H9 (cell line): ENCODE data around the gene DSCAM. TPM values are rescaled to one million over a fixed set of nuclear protein-coding genes. Genes with fewer than 3 reads are reported as not detected.

Source experiments
- DNase-seq: peaks from one replicate; pipeline ENCODE4 v3.0.0-alpha.2; 2017
- H2AFZ ChIP-seq: one replicate; pipeline ENCODE4 v1.6.1; 2013; ENCODE audit warnings: mild to moderate bottlenecking, low read length, control low read depth, moderate library complexity
- H2AK5ac ChIP-seq: 2 replicates; pipeline ENCODE4 v1.6.1; 2013; ENCODE audit warnings: low read length, control low read depth, mixed read lengths; ENCODE audit not compliant: insufficient read length
- H2BK120ac ChIP-seq: one replicate; pipeline ENCODE4 v1.6.1; 2013; ENCODE audit warnings: low read depth, mild to moderate bottlenecking, low read length, control low read depth, inconsistent platforms; ENCODE audit not compliant: poor library complexity, severe bottlenecking
- H2BK12ac ChIP-seq: 2 replicates; pipeline ENCODE4 v1.6.1; 2013; ENCODE audit warnings: low read length, control low read depth, mixed read lengths, low read depth; ENCODE audit not compliant: insufficient read length
- H2BK15ac ChIP-seq: 2 replicates; pipeline ENCODE4 v1.6.1; 2013; ENCODE audit warnings: low read depth, low read length, control low read depth
- H2BK20ac ChIP-seq: one replicate; pipeline ENCODE4 v1.6.1; 2013; ENCODE audit warnings: low read depth, mild to moderate bottlenecking, low read length, control low read depth, inconsistent platforms; ENCODE audit not compliant: poor library complexity, severe bottlenecking
- H2BK5ac ChIP-seq: 2 replicates; pipeline ENCODE4 v1.6.1; 2013; ENCODE audit warnings: low read length, control low read depth, mixed read lengths; ENCODE audit not compliant: insufficient read length
- H3K14ac ChIP-seq: 2 replicates; pipeline ENCODE4 v1.6.1; 2013; ENCODE audit warnings: low read length, control low read depth; ENCODE audit not compliant: insufficient read depth
- H3K18ac ChIP-seq: 2 replicates; pipeline ENCODE4 v1.6.1; 2013; ENCODE audit warnings: low read depth, mild to moderate bottlenecking, mixed read lengths, low read length, control low read depth; ENCODE audit not compliant: insufficient read length
- H3K23ac ChIP-seq: 2 replicates; pipeline ENCODE4 v1.6.1; 2013; ENCODE audit warnings: low read length, control low read depth, mixed read lengths, low read depth; ENCODE audit not compliant: insufficient read length
- H3K23me2 ChIP-seq: 2 replicates; pipeline ENCODE4 v1.6.1; 2013; ENCODE audit warnings: low read depth, mild to moderate bottlenecking, mixed read lengths, low read length, control low read depth; ENCODE audit not compliant: insufficient read length, poor library complexity, severe bottlenecking
- H3K27ac ChIP-seq: 2 replicates; pipeline ENCODE4 v1.5.1; 2013; ENCODE audit warnings: low read length, control low read depth, mixed read lengths, low read depth; ENCODE audit not compliant: insufficient read length
- H3K27me3 ChIP-seq: 2 replicates; pipeline ENCODE4 v1.6.1; 2013; ENCODE audit warnings: low read length, control low read depth, inconsistent platforms; ENCODE audit not compliant: insufficient read depth
- H3K4ac ChIP-seq: 2 replicates; pipeline ENCODE4 v1.6.1; 2013; ENCODE audit warnings: low read depth, mild to moderate bottlenecking, control low read depth, inconsistent platforms, low read length, moderate library complexity
- H3K4me1 ChIP-seq: 2 replicates; pipeline ENCODE4 v1.6.1; 2013; ENCODE audit warnings: low read length, control low read depth, inconsistent platforms; ENCODE audit not compliant: insufficient read depth
- H3K4me2 ChIP-seq: 2 replicates; pipeline ENCODE4 v1.6.1; 2013; ENCODE audit warnings: low read length, control low read depth, mixed read lengths; ENCODE audit not compliant: insufficient read length, insufficient read depth
- H3K56ac ChIP-seq: 2 replicates; pipeline ENCODE4 v1.6.1; 2013; ENCODE audit warnings: low read depth, mild to moderate bottlenecking, mixed read lengths, low read length, control low read depth; ENCODE audit not compliant: insufficient read length
- H3K79me1 ChIP-seq: 2 replicates; pipeline ENCODE4 v1.6.1; 2013; ENCODE audit warnings: low read depth, mild to moderate bottlenecking, moderate library complexity, low read length, control low read depth, inconsistent platforms; ENCODE audit not compliant: insufficient read depth, poor library complexity, severe bottlenecking
- H3K79me2 ChIP-seq: 2 replicates; pipeline ENCODE4 v1.6.1; 2013; ENCODE audit warnings: low read length, control low read depth, inconsistent platforms; ENCODE audit not compliant: insufficient read depth
- H3K9ac ChIP-seq: 2 replicates; pipeline ENCODE4 v1.6.1; 2013; ENCODE audit warnings: low read length, control low read depth, mixed read lengths; ENCODE audit not compliant: insufficient read length; ENCODE audit errors: extremely low read depth
- H3K9me3 ChIP-seq: one replicate; pipeline ENCODE4 v1.6.1; 2013; ENCODE audit warnings: low read depth, low read length, inconsistent platforms; ENCODE audit not compliant: control insufficient read depth
- H3T11ph ChIP-seq: one replicate; pipeline ENCODE4 v1.6.1; 2013; ENCODE audit warnings: mild to moderate bottlenecking, low read length, control low read depth, inconsistent platforms
- H4K20me1 ChIP-seq: one replicate; pipeline ENCODE4 v1.6.1; 2013; ENCODE audit not compliant: control insufficient read depth, insufficient read length, insufficient read depth
- H4K5ac ChIP-seq: 2 replicates; pipeline ENCODE4 v1.6.1; 2013; ENCODE audit warnings: low read depth, mild to moderate bottlenecking, mixed read lengths, low read length, control low read depth; ENCODE audit not compliant: insufficient read length
- H4K8ac ChIP-seq: replicated peaks from 2 replicates; pipeline ENCODE4 v1.6.1; 2013; ENCODE audit warnings: low read length, control low read depth, mixed read lengths, low read depth; ENCODE audit not compliant: insufficient read length
- H4K91ac ChIP-seq: 2 replicates; pipeline ENCODE4 v1.6.1; 2013; ENCODE audit warnings: low read depth, mild to moderate bottlenecking, moderate library complexity, mixed read lengths, low read length, control low read depth; ENCODE audit not compliant: insufficient read length
- H3K27ac Mint-ChIP-seq, 3 experiments: 2 replicates in 2 of 3; 3 replicates in 1 of 3; pipeline ENCODE4 v1.8.0; 2020 to 2021; ENCODE audit warnings: mixed read lengths in 3 of 3, mild to moderate bottlenecking in 1 of 3, moderate library complexity in 1 of 3
- H3K27me3 Mint-ChIP-seq: 2 replicates; pipeline ENCODE4 v1.8.0; 2021; ENCODE audit warnings: low read depth, mild to moderate bottlenecking, moderate library complexity, mixed read lengths
- H3K36me3 Mint-ChIP-seq, 3 experiments: 2 replicates in 2 of 3; 3 replicates in 1 of 3; pipeline ENCODE4 v1.8.0; 2020 to 2021; ENCODE audit warnings: low read depth in 3 of 3, mixed read lengths in 3 of 3; ENCODE audit not compliant: insufficient read depth in 1 of 3
- H3K4me1 Mint-ChIP-seq, 2 experiments: 2 replicates each; pipeline ENCODE4 v1.8.0; 2020; ENCODE audit warnings: mixed read lengths in 2 of 2
- H3K4me3 Mint-ChIP-seq, 2 experiments: 2 replicates in 1 of 2; 3 replicates in 1 of 2; pipeline ENCODE4 v1.8.0; 2020 to 2021; ENCODE audit warnings: mild to moderate bottlenecking in 2 of 2, mixed read lengths in 2 of 2, moderate library complexity in 1 of 2
- H3K9me3 Mint-ChIP-seq, 2 experiments: 2 replicates in 1 of 2; 3 replicates in 1 of 2; pipeline ENCODE4 v1.8.0; 2020; ENCODE audit warnings: mild to moderate bottlenecking in 2 of 2, mixed read lengths in 2 of 2, moderate library complexity in 1 of 2
- CTCF ChIP-seq: fragments of 200-600 bp; sonication (generic); conservative IDR thresholded peaks from 3 replicates; pipeline ENCODE4 v1.8.0; 2021; ENCODE audit warnings: antibody characterized with exemption, mild to moderate bottlenecking
- WGBS: extraction: QIAGEN DNeasy Blood & Tissue Kit; methylation state at CpG from one replicate; pipeline ENCODE4 v1.1.7; 2013; ENCODE audit warnings: missing lambda C conversion rate, low lambda C conversion rate, mixed read lengths; ENCODE audit not compliant: insufficient read length; ENCODE audit errors: extremely low coverage; 5-methylcytosine and 5-hydroxymethylcytosine counted together
- total RNA-seq: library from RNA; stranded (reverse); gene quantifications from 2 replicates; pipeline ENCODE4 v1.2.1, GENCODE V29; 2021

The DSCAM gene
- total RNA-seq, 1 experiment from 2014 or later, result 0.17 TPM

- Histone ChIP-seq H3K14ac (no peak overlapping the region), H2BK15ac (no peak overlapping the region), H3K4ac (no peak overlapping the region), H3K56ac (no peak overlapping the region), H3T11ph (no peak overlapping the region), H3K27ac (no peak overlapping the region), H2AK5ac (no peak overlapping the region), H3K4me2 (no peak overlapping the region), H2AFZ (no peak overlapping the region), H3K23ac (no peak overlapping the region), H3K27me3 (no peaks in the 10 kb centered on the region), H3K18ac (no peak overlapping the region), H3K23me2 (no peaks in the 10 kb centered on the region), H4K8ac (no peak overlapping the region), H2BK12ac (no peak overlapping the region), H4K5ac (no peak overlapping the region), H2BK5ac (no peak overlapping the region), H4K20me1 (no peaks in the 10 kb centered on the region), H3K79me2 (no peaks in the 10 kb centered on the region), H3K4me1 (no peaks in the 10 kb centered on the region), H3K9ac (no peak overlapping the region), H4K91ac (no peak overlapping the region), H2BK120ac (no peak overlapping the region), H3K9me3 (no peaks in the 10 kb centered on the region), H3K79me1 (no peaks in the 10 kb centered on the region), H2BK20ac (no peak overlapping the region)
- no peak for TF ChIP-seq CTCF
- no peak for DNase-seq
- no peaks in the 10 kb centered on the region for H3K4me1 Mint-ChIP-seq
- H3K27ac Mint-ChIP-seq, result no peak overlapping the region
- H3K36me3 Mint-ChIP-seq, result no peaks in the 10 kb centered on the region
- H3K9me3 Mint-ChIP-seq, result peaks cover 0 to 4% of the 10 kb centered on the region in 2 experiments; a peak in 2 of 5 replicates
- no CpG with 5 or more reads among the region's 7 CpGs for WGBS
- H3K27me3 Mint-ChIP-seq, result no peaks in the 10 kb centered on the region; the same call in 1 of the 2 replicates
- no peak overlapping the region for H3K4me3 Mint-ChIP-seq
Measured at GRCh38 chr21:40060083-40060677, 786.8 kb downstream of the DSCAM start.
